Nucleus accumbens (tissue), 56 donors: Measurements from ENCODE around the gene OTUB2.

Source experiments
- DNase-seq, 56 donors: peaks; one replicate each; lab custom pipeline; 2025; lab: John Stamatoyannopoulos, UW

The OTUB2 gene

DNA sequence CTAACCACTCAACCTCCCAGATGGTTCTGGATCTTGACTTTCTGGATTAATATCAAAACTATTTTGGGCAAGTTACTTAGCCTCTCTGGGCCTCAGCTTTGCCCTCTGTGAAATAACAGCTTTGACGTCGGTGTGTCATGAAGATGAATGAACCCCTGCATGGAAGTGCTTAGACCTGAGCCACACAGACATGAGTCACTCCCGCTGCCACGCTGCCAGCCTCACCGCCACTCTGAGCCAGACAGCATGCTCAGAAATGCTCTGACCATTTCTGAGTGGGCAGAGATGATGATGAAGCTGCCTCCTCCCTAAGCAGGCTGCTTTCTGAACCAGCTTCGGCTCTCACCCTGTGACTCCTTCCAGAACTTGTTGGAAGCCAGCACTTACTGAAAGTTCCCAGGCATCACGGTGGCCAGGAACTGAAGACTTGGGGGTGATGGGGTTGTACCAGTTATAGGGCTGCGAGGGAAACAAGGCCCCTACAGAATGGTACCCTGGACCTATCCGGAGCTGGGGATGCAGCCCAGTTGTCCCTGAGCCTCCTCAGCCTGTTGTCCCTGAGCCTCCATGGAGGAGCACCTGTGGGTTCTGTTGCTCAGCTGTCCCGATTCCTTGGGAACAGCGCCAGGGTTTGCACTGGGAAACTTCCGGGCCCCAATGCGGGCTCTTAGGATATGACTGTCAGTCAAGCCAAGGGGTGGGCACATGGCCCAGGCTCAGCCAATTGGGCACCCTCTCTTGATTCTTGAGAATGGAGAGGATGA lies 31.0 kb upstream of the OTUB2 start:
- peak in 24 of 56 donors; percentile 15 to 69 (median 34) for DNase-seq

DNA sequence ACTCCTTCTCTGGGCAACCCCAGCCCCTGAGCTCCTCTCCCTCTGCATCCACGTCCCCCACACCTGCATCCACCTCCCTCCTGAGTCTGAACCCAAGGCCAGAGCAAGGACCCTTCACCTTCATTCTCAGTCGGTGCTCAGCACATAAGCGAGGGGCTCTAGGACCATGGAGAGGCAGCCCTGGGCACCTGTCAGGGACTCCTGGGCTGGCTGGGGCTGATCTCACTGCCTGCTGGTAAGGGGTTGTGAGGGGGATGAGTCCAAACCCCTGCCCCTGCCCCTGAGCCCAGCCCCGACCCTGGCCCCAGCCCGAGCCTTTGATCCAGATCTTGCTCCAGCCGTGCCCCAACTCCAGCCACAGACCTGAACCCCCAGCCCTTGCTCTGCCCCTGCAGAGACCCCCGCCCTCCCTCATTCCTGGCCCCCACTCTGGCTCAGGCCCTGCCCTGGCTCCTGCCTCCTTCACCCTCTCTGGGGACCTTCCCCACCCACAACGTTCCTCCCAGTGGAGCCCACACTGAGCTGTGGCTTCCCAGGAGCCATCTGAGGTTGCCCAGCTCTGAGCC lies 29.9 kb upstream of the OTUB2 start:
- no peak for DNase-seq

- no peak for DNase-seq
Measured at GRCh38 chr14:93997082-93997481, 29.1 kb upstream of the OTUB2 start, which contains the start of gene CCDC197. Gene CCDC197, plus strand, starts transcription at chr14:93997301. Its CDS starts 831 bp downstream, at chr14:93998132.

- no peak for DNase-seq
Measured at GRCh38 chr14:93997916-93998870, 27.9 kb upstream of the OTUB2 start.

GRCh38 chr14:93998871-93999403 lies 27.2 kb upstream of the OTUB2 start:
- DNase-seq = no peak

GRCh38 chr14:93999573-93999972 lies 26.6 kb upstream of the OTUB2 start:
- DNase-seq = no peak

- DNase-seq = no peak
Measured at GRCh38 chr14:94000267-94000666, 25.9 kb upstream of the OTUB2 start.

DNA sequence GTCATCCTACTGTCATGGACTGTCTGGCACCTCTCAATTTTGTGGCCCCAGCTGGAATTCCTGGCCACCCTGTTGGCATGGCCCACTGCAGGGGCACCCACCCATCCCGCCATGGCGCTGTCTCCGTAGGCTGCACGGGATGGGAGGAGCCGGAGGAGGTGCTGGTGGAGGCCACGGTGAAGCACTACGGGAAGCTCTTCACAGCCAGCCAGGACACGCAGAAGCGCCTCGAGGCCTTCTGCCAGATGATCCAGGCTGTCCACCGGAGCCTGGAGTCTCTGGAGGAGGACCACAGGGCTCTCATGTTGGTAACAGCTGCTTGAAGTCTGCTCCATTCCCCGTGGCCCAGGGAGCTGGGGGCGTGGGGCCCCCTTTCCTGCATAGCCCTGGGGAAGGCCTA lies 25.1 kb upstream of the OTUB2 start:
- no peak for DNase-seq

GRCh38 chr14:94001501-94002396 lies 24.4 kb upstream of the OTUB2 start:
- DNase-seq = peak in 41 of 56 donors; percentile 7 to 68 (median 30)

DNA sequence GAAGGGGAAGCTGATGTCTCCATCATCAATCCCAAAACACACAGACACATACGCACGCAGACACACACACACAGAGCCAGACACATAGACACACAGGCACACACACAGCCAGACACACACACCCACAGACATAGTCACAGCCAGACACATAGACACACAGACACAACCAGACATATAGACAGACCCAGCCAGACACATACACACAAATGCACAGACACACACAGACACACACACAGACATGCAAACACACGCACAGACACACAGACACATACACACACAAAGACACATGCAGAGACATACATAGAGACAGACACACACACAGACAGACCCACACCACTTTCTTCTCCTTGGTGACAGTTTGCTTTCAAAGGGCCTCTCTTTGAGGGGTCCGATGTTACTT lies 22.7 kb upstream of the OTUB2 start:
- no peak for DNase-seq

GRCh38 chr14:94004015-94004414 lies 22.1 kb upstream of the OTUB2 start:
- no peak for DNase-seq

GRCh38 chr14:94005324-94006073 lies 20.6 kb upstream of the OTUB2 start:
- DNase-seq = no peak

GRCh38 chr14:94008234-94008633 lies 17.9 kb upstream of the OTUB2 start:
- DNase-seq = no peak

DNA sequence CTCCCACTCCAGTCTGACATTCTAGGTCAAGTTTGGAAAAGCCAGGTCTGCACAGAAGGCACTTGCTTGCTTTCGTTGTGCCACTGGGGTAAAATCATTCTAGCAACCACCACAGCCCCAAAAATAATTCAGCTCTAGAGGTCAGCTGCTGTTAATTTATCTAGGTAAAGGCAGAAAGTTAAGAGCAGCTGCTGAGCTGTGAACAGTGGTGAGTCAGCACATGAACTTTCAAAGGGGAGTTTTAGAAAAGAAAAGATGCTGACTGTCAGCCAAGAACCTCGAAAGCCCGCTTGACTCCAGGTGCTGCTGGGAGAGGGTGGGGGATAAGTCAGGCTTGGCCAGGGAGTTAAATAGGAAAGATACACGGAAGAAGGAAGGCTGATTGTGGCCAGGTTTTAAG lies 16.4 kb upstream of the OTUB2 start:
- DNase-seq = no peak

- no peak for DNase-seq
Measured at GRCh38 chr14:94010625-94011024, 15.5 kb upstream of the OTUB2 start.

GRCh38 chr14:94011795-94012194 lies 14.3 kb upstream of the OTUB2 start:
- no peak for DNase-seq

GRCh38 chr14:94014382-94014781 lies 11.8 kb upstream of the OTUB2 start:
- no peak for DNase-seq

- DNase-seq = no peak
Measured at GRCh38 chr14:94015223-94015622, 10.9 kb upstream of the OTUB2 start.

DNA sequence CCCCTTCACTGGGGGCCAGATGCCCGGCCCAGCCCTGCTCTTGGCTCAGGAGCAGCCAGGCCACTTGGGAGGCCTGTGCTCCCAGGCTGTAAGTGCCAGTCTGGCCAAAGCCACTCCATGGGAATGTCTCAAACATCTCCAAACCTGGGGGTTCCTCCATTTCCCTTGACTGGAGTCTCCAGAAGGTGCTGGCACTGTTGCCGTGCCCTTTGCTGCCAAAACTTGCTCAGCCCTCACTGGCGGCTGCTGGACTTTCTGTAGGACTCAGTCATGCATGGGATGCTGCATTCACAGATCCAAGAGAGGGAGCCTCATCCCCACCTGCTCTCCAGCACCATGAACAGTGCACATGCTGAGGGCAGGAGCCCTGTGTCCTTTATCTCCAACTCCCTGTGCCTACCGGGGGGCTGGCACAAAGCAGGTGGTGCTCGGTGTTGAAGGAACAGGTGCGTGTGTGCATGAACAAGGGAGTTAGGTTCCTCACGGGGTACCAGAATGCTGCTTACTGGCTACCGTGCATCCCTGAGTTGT lies 9.6 kb upstream of the OTUB2 start:
- no peak for DNase-seq
